Measurements from ENCODE around the gene RGP1. TPM values are rescaled to one million over a fixed set of nuclear protein-coding genes. Genes with fewer than 3 reads are reported as not detected.

The RGP1 gene, protein sequence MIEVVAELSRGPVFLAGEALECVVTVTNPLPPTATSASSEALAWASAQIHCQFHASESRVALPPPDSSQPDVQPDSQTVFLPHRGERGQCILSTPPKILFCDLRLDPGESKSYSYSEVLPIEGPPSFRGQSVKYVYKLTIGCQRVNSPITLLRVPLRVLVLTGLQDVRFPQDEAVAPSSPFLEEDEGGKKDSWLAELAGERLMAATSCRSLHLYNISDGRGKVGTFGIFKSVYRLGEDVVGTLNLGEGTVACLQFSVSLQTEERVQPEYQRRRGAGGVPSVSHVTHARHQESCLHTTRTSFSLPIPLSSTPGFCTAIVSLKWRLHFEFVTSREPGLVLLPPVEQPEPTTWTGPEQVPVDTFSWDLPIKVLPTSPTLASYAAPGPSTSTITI
- 11.2 and 20.1 TPM in 2 replicates for total RNA-seq (ENCODE audit: low replicate concordance)

DNA sequence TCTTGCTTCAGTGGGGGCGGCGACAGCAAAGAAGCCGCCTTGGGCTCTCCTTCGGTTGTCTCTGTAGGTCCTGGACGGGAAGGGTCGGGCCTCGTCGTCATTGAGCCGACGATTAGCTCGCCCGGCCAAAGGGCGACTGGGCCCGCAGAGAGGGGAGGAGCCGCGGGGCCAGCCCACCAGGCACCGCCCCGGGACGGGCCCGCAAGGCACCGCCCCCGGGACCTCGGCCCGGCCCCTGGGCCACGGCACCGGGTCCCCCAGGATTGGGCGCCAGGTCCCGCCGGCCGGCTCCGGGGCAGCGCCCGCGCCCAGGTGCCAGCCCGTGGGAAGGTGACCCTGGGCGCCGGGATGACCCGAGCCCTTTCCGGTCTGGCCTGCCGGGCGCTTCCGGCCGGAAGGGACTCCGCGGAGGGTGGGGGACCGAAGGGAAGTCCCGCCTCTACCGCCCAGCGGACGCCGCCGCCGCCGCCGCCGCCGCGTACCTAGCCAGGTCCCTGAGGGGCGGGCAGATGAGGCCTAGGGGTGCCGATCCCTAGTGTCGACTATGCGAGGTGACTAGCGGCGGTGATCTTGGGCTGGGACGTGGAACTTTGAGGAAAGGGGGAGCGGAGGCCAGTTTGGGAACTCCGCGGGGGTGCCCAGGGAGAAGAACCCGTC, at the start of gene RGP1, which contains the start of gene GBA2:
RGP1 (plus strand) TSS at position 430 of the 657 bp plus-strand sequence. CDS start 469 bp downstream, outside the sequence.
GBA2 (minus strand) TSS at position 371 of the 657 bp plus-strand sequence. CDS start 524 bp downstream, outside the sequence.
- Histone ChIP-seq H3F3A (ENCODE audit: low read depth) (peaks cover 10% of the 10 kb centered on the region), H3K9ac (peak within 1 kb of the TSS; percentile 70), H4K20me1 (ENCODE audit: low read depth) (peaks cover 42% of the 10 kb centered on the region), H2AFZ (replicated peaks) (peak within 1 kb of the TSS; percentile 97), H3K4me2 (peak within 1 kb of the TSS; percentile 98), H3K9me3 (ENCODE audit: low read depth) (no peaks in the 10 kb centered on the region), H3K27me3 (no peaks in the 10 kb centered on the region), H3K79me2 (ENCODE audit: low read depth) (peaks cover 64% of the 10 kb centered on the region), H3K4me3 (peak within 1 kb of the TSS; percentile 75), H3K4me1 (peaks cover 21% of the 10 kb centered on the region), H3K36me3 (no peaks in the 10 kb centered on the region), H3K27ac (peak within 1 kb of the TSS; percentile 18)
- TF ChIP-seq, protein P1, sequence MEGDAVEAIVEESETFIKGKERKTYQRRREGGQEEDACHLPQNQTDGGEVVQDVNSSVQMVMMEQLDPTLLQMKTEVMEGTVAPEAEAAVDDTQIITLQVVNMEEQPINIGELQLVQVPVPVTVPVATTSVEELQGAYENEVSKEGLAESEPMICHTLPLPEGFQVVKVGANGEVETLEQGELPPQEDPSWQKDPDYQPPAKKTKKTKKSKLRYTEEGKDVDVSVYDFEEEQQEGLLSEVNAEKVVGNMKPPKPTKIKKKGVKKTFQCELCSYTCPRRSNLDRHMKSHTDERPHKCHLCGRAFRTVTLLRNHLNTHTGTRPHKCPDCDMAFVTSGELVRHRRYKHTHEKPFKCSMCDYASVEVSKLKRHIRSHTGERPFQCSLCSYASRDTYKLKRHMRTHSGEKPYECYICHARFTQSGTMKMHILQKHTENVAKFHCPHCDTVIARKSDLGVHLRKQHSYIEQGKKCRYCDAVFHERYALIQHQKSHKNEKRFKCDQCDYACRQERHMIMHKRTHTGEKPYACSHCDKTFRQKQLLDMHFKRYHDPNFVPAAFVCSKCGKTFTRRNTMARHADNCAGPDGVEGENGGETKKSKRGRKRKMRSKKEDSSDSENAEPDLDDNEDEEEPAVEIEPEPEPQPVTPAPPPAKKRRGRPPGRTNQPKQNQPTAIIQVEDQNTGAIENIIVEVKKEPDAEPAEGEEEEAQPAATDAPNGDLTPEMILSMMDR (IDR thresholded peaks at IDR 0.05): no peak
- TF ChIP-seq EZH2phosphoT487 (IDR thresholded peaks at IDR 0.05): no peak
- TF ChIP-seq EZH2 (IDR thresholded peaks at IDR 0.05): no peak
- peak within 1 kb of the TSS; percentile 78 for H3K27ac Mint-ChIP-seq
- H3K27me3 Mint-ChIP-seq (ENCODE audit: insufficient read depth, low read depth): peaks cover 3% of the 10 kb centered on the region
- no peaks in the 10 kb centered on the region for H3K9me3 Mint-ChIP-seq
- peaks cover 30% of the 10 kb centered on the region for H3K4me1 Mint-ChIP-seq
- peaks cover 30% of the 10 kb centered on the region for H3K36me3 Mint-ChIP-seq
- peak within 1 kb of the TSS; percentile 96 for H3K4me3 Mint-ChIP-seq
- peak; percentile 89 for DNase-seq (ENCODE audit: low spot score)

DNA sequence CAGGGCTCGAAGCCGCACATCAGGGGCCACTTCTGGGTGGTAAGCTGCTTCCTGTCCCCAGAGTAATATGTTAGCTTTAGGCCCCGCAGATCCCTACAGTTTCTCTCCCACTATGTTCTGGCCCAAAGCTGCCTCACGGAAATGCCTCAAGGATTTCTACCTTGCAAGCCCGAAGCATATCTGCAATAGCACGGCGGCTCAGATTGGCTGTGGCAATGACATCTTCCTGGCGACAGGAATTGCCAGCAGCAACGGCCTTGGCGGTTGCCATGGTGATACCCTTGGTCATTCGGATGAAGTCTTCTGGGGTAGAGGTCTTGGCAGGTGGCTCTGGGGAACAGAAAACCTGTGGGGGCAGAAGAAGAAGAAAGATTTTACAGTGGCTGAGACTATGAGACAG, 49.1 kb upstream of the RGP1 start:
- Histone ChIP-seq H3K79me2 (ENCODE audit: low read depth) (no peaks in the 10 kb centered on the region), H3K27ac (no peak overlapping the region), H3K4me3 (no peak overlapping the region), H4K20me1 (ENCODE audit: low read depth) (peaks cover 4% of the 10 kb centered on the region), H3K9ac (no peak overlapping the region), H3K9me3 (ENCODE audit: low read depth) (no peaks in the 10 kb centered on the region), H3F3A (ENCODE audit: low read depth) (no peaks in the 10 kb centered on the region), H3K27me3 (no peaks in the 10 kb centered on the region), H3K4me2 (no peak overlapping the region), H3K4me1 (no peaks in the 10 kb centered on the region), H3K36me3 (no peaks in the 10 kb centered on the region), H2AFZ (replicated peaks) (no peak overlapping the region)
- Mint-ChIP-seq H3K9me3 (no peaks in the 10 kb centered on the region), H3K27me3 (ENCODE audit: insufficient read depth, low read depth) (peaks cover 6% of the 10 kb centered on the region), H3K4me3 (no peak overlapping the region), H3K27ac (no peak overlapping the region), H3K36me3 (peaks cover 23% of the 10 kb centered on the region), H3K4me1 (no peaks in the 10 kb centered on the region)
- DNase-seq (ENCODE audit: low spot score): no peak
- TF ChIP-seq EZH2 (IDR thresholded peaks at IDR 0.05): no peak
- no peak for TF ChIP-seq EZH2phosphoT487 (IDR thresholded peaks at IDR 0.05)
- TF ChIP-seq, protein P1 (IDR thresholded peaks at IDR 0.05): no peak

DNA sequence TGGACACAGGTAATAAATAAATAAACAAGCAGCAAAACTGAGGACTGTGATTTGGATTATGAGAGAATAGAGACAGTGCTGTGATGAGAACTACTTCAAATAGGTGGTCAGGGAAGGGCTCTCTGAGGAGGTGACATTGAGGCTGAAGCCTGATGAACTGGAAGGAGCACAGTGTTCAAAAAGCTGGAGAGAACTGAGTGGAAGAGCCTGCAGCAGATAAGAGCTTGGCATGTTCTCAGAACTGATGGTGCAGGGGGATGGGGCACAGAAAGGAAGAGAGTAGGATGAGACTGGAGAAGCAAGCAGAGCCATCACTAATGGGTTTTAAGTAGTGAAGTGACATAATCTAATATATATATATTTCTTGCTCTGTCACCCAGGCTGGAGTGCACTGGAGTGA, 48.1 kb upstream of the RGP1 start:
- H3K4me3 ChIP-seq: no peak overlapping the region
- TF ChIP-seq, protein P1 (IDR thresholded peaks at IDR 0.05): no peak
- no peak for TF ChIP-seq EZH2phosphoT487 (IDR thresholded peaks at IDR 0.05)
- TF ChIP-seq EZH2 (IDR thresholded peaks at IDR 0.05): no peak
- no peak overlapping the region for H2AFZ ChIP-seq (replicated peaks)
- no peaks in the 10 kb centered on the region for H3F3A ChIP-seq (ENCODE audit: low read depth)
- no peak overlapping the region for H3K27ac Mint-ChIP-seq
- H3K9me3 ChIP-seq (ENCODE audit: low read depth): no peaks in the 10 kb centered on the region
- DNase-seq (ENCODE audit: low spot score): no peak
- H4K20me1 ChIP-seq (ENCODE audit: low read depth): peaks cover 4% of the 10 kb centered on the region
- no peaks in the 10 kb centered on the region for H3K4me1 Mint-ChIP-seq
- H3K9ac ChIP-seq: no peak overlapping the region
- H3K36me3 Mint-ChIP-seq: peaks cover 24% of the 10 kb centered on the region
- no peaks in the 10 kb centered on the region for H3K79me2 ChIP-seq (ENCODE audit: low read depth)
- H3K4me2 ChIP-seq: no peak overlapping the region
- no peaks in the 10 kb centered on the region for H3K9me3 Mint-ChIP-seq
- no peak overlapping the region for H3K27ac ChIP-seq
- no peak overlapping the region for H3K4me3 Mint-ChIP-seq
- H3K36me3 ChIP-seq: no peaks in the 10 kb centered on the region
- H3K27me3 ChIP-seq: no peaks in the 10 kb centered on the region
- H3K27me3 Mint-ChIP-seq (ENCODE audit: insufficient read depth, low read depth): peaks cover 6% of the 10 kb centered on the region
- no peaks in the 10 kb centered on the region for H3K4me1 ChIP-seq

Data from neural progenitor cell (in vitro differentiated cells).